Activated CD4-positive, alpha-beta T cell treated with anti-CD3 and anti-CD28 coated beads for 24 hours (primary cell): ENCODE data around the gene FURIN.
"Not testable (repeated sequence)": the region's sequence is repeated elsewhere in the genome, so short reads cannot be mapped to it uniquely, and the experiment has no call there.

Experiments used
- DNase-seq, 2 donors: peaks; one replicate each; pipeline ENCODE4 v3.0.0-alpha.2; 2020; ENCODE audit warnings: low read depth in 2 of 2

The FURIN gene

DNA sequence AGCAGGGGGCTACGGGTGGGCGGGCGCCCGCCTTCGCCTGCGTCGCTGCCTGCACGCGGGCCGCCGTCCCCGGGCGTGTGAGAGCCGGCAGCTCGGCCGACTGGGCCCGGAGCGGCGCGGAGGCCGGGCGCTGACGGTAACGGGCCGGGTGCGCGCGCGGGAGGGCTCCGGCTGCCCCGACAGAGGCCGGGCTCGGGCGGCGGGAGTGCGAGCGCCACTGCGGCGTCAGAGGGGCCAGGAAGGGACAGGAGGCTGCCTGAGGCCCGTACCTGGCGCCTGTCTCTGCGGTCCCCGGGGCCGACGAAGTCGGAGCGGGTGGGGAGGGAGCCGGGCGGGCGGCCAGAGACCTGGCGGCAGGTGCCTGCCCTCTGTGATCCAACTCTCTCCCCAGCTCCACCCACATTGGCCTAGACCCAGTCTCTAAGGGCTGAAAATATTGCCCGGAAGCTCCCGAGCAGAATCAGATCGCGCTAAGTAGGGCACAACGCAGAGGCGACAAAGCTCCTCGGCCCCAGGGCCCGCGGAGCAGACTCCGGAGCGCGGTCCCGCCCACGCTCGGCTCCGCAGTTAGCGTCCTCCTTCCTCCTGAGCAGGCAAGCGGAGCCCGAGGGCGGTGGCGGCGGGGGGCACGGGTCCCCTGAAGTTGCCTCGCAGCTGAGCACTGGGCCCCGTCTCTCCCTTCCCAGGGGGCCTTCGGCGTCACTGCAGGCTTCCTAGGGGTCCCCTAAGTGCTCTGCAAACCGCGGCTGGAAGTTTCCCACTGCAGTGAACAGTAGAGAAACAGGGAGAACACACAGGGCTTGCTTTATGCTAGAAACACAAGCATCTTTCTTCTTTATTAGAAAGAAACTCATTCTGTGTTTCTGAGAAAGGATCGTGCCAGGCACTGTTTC is 34.7 kb downstream of the FURIN start, which contains the start of gene MAN2A2:
Gene MAN2A2 (plus strand): TSS at position 463 of the 893 bp plus-strand sequence. CDS start 906 bp downstream, outside the sequence.
- peak; percentile 64 to 72 for DNase-seq

DNA sequence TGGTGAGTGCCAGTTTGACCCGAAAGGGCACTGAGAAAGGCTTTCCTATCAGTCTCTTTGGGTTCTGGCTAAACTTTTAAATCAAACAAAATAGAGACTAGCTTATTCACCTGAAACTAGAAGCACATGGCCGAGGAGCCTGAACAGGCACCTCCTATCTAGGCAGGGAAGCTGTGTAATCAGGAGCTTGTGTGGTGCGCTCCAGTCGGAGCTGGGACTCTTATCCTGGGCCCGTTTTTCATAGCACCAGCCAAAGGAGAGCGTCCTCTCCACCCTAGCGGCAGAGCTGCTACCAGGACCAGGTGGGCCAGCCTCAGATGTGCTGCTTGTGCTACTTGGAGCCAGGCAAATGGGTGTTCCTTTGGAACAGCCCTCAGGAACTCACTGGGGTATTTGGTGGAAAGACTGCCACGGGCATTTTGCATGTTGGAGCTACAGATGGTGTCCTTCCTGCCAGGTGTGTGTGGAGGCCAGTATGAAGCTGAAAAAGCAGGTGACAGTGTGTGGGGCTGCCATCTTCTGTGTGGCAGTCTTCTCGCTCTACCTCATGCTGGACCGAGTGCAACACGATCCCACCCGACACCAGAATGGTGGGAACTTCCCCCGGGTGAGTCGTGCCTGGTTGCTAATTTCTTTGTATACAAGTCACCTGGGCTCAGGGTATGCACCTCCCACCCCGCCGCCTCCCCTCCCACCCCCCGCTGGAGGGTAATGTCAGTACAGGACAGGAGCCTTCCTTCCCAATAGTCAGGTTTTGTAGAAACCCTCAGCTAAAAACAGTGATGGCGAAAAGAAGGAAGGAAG is 35.5 kb downstream of the FURIN start:
- no peak for DNase-seq

- no peak for DNase-seq
These were observed 36.4 kb downstream of the FURIN start for GRCh38 chr15:90904746-90905145.

GRCh38 chr15:90905306-90906180 is 37.2 kb downstream of the FURIN start:
- DNase-seq: no peak

DNA sequence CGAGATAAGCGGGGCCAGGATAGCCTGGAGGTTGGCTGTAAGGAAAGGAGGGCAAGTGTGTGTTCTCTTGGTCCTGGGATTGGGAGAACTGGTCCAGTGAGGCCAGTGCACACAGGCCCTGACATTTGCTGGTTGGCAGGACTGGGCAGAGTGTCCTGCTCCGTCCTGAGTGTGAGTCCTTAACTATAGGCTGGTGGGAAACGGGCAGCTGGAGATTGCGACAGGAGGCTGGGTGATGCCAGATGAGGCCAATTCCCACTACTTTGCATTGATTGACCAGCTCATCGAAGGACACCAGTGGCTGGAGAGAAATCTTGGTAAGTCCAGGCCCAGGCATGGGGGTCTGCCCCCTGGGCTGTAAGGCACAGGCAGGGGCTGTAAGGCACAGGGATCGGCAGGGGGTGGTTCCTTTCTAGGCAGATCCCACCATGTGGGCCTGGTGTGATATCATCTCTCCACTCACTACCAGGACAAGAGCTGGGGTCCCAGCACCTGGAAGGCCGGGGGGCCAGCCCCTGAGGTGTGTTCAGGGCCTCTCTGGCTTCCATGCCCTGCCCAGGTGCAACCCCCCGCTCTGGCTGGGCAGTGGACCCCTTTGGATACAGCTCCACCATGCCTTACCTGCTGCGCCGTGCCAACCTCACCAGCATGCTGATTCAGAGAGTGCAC is 37.9 kb downstream of the FURIN start:
- no peak for DNase-seq

DNA sequence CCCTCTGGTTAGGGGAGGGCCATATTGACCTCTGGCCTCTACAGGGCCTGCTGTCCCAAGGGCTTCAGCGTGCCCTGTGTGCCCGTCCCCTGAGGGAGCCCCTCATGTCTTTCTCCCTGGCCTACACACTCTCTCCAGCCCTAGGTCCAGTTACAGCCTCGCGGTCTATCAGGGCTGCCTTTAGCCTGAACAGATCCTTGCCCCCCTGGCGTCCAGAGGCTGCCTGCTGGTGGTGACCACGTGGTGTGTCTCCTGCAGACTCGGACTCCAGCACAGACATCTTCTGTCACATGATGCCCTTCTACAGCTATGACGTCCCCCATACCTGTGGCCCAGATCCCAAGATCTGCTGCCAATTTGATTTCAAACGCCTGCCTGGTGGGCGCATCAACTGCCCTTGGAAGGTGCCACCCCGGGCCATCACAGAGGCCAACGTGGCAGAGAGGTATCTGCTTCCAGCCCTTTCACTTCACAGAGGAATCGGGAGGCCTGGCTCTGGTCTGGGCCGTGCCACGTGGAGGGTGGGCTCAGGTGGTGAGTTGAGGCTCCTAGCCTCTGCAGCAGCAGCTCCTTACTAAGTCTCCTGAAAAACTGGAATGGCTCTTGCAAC is 38.8 kb downstream of the FURIN start:
- no peak for DNase-seq

- no peak for DNase-seq
These were observed 39.6 kb downstream of the FURIN start for GRCh38 chr15:90907838-90908507.

GRCh38 chr15:90909449-90909848 is 41.1 kb downstream of the FURIN start:
- DNase-seq: not testable (repeated sequence)

DNA sequence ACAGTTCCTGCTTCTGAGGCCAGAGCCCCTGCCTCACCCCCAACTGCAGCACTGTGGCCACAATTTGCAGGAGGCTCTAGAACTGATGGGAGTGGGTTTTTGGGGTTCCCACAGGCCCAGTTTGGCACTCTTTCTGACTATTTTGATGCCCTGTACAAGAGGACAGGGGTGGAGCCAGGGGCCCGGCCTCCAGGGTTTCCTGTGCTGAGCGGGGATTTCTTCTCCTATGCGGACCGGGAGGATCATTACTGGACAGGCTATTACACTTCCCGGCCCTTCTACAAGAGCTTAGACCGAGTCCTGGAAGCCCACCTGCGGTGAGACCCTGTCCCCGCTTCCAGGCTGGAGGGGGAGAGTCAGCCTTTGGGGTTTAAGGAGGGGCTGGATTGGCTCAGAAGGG is 41.6 kb downstream of the FURIN start:
- no peak for DNase-seq

- DNase-seq: no peak
These were observed 42.3 kb downstream of the FURIN start for GRCh38 chr15:90910441-90911301.

DNA sequence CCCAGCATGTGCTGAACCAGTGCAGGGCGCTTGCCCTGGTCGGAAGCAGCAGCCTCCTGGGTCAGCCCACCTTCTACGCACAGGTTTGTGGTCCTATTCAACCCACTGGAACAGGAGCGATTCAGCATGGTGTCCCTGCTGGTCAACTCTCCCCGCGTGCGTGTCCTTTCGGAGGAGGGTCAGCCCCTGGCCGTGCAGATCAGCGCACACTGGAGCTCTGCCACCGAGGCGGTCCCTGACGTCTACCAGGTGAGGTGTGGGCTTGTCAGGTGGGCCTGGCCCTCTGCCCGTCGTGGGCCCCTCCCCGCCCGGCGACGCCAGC is 42.9 kb downstream of the FURIN start:
- DNase-seq: no peak

DNA sequence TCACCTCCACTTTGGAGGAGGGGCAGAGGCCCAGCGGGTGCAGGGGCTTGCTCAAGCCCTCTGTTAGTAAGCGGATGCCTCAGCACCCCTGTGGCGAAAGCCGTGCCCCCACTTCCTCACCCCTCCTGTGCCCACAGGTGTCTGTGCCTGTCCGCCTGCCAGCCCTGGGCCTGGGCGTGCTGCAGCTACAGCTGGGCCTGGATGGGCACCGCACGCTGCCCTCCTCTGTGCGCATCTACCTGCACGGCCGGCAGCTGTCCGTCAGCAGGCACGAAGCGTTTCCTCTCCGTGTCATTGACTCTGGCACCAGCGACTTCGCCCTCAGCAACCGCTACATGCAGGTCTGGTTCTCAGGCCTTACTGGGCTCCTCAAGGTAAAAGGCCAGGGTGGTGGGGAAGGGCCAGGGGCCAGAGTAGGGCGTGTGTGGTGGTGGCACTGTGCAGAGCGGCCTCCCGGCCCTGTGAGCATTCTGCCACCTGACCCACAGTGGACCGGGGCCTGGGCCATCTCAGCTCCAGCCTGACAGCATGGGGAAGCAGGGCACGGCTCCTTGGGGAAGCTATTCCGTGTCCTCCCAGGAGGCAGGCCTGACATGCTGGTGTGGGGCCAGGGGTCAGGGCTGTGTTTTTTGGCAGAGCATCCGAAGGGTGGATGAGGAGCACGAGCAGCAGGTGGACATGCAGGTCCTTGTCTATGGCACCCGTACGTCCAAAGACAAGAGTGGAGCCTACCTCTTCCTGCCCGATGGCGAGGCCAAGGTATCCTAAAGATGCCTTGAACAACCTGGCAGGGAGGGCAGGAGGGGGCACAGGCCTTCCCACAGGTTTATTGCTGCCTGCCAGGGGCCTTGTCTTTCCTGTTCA is 43.8 kb downstream of the FURIN start:
- DNase-seq: no peak

- no peak for DNase-seq
These were observed 44.3 kb downstream of the FURIN start for GRCh38 chr15:90912770-90913075.

DNA sequence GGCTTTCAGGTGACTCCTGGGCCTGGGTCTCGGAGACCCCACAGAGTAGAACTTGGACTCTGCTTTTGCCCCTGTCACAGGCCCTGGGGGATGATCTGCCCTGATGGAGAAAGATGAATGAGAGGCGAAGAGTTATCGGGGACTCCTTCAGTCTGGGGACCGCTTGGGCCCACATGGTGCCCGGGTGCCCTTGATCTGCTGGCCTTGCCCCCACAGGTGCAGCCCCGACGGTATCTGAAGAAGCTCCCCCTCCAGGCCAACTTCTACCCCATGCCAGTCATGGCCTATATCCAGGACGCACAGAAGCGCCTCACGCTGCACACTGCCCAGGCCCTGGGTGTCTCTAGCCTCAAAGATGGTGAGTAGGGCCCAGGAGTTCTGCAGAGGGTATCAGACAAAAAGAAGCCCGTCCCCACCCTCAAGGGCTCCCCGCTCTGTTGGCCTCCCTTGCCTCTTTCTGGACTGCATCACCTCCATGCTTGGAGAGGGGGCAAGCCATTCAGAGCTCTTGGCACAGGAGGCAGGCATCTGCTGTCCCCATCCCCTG is 45.1 kb downstream of the FURIN start:
- no peak for DNase-seq

DNA sequence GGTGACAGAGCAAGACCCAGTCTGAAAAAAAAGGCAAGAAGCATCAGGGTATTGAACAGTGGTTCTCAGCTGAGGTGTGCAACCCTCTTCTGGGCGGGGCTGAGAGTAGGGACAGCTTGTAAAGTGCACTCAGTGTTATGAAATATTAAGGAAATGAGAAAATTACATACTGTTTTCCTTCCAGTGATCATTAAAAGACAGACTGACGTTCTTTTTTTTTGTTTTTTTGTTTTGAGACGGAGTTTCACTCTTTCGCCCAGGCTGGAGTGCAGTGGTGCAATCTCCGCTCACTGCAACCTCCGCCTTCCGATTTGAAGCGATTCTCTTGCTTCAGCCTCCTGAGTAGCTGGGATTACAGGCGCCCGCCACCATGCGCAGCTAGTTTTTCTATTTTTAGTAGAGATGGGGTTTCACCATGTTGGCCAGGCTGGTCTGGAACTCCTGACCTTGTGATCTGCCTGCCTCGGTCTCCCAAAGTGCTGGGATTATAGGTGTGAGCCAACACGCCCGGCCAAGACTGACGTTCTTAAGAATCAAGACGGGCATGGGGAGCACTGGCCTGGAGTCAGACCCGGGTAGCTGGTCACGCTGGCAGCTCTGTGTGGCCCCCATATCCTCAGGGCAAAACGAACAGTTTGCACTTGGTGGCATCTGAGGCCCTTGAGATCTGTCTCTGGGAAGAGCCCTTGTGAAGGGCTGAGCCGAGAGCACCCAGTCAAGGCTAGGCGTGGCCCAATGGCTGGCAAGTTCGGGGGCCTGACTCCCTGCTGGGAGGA is 46.1 kb downstream of the FURIN start:
- DNase-seq: no peak

DNA sequence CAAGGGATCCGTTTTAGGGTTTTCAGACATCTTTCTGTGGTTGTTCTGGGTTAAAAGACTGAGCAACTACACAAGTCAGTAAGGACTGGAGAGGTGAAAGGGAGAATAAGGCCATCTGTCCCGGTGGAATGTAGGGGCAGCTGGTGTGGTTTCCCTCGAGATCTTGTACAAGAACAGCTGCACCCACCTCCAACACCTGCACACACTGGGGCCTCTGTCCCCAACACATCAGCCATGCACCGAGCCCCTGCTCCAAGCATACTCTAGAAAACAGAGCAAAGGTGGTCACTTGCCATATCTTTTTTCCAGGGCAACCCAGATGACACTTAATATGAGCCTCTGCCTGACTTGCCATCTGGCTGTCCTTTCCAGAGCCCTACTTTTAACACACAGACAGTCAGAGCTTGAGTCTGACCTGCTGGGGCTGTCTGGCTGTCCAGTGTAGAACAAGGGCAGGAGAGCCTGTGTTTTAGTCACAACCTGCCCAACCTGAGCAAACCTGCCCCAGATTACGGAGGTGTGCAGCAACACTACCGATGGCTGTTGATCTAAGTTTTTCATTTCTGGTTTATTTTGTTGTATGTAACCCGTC is 46.9 kb downstream of the FURIN start:
- no peak for DNase-seq

GRCh38 chr15:90915808-90916440 is 47.5 kb downstream of the FURIN start:
- no peak for DNase-seq
